K562 (cell line): ENCODE measurements around the gene APBA2. TPM values are rescaled to one million over a fixed set of nuclear protein-coding genes. Genes with fewer than 3 reads are reported as not detected.

Source experiments
- ATAC-seq: fragments of 200-7000 bp; cut with Tn5 transposase; 3 replicates; pipeline ENCODE4 v1.9.1; 2020; ENCODE audit warnings: moderate library complexity
- BruUV-seq: library from RNA; stranded (reverse); fragments of 400-500 nt; replicated peaks from 2 replicates; lab custom pipeline; 2021; lab: Mats Ljungman, UMichigan
- CTCF ChIA-PET: fragments of 300-600 bp; formaldehyde crosslinking; extraction: SDS; loops from one replicate; lab custom pipeline; 2021; ENCODE audit warnings: low intra/inter-chr PET ratio; lab: Yijun Ruan, JAX
- POLR2A ChIA-PET: fragments of 300-600, 350-650 bp; sonication (Branson Sonifier 250); formaldehyde crosslinking; extraction: SDS; loops from one replicate; lab custom pipeline; 2021; ENCODE audit warnings: antibody characterized with exemption, inconsistent platforms; lab: Yijun Ruan, JAX
- DNase-seq, 4 experiments: peaks; one replicate each; pipeline versions ENCODE4 v3.0.0 to v3.0.0-alpha.2; 2011 to 2018; ENCODE audit warnings: low spot score in 3 of 4, mixed read lengths in 3 of 4; ENCODE audit errors: extremely low read depth in 1 of 4
- FAIRE-seq: peaks from 2 replicates; lab custom pipeline; 2011; peaks lifted over from hg19 to GRCh38; lab: Jason Lieb, UNC
- H2AFZ ChIP-seq: 2 replicates; pipeline ENCODE4 v1.6.0; 2011; ENCODE audit warnings: low read depth, low read length, control low read depth, inconsistent platforms
- H3K27ac ChIP-seq: fragments of 200-600 bp; 3 replicates; pipeline ENCODE4 v1.8.0; 2011; ENCODE audit warnings: low read depth, mild to moderate bottlenecking, control low read depth, inconsistent platforms, low read length, moderate library complexity, mixed read lengths; ENCODE audit errors: extremely low read depth
- H3K27me3 ChIP-seq, 2 experiments: fragments of 300-600 bp in 1 of 2; 2 replicates in 1 of 2; 3 replicates in 1 of 2; pipeline versions ENCODE4 v1.6.0 to v1.8.0; 2011; ENCODE audit warnings: inconsistent platforms in 2 of 2, low read length in 2 of 2, mild to moderate bottlenecking in 1 of 2, mixed read lengths in 1 of 2, moderate library complexity in 1 of 2; ENCODE audit not compliant: control insufficient read depth in 2 of 2, insufficient read depth in 2 of 2
- H3K36me3 ChIP-seq: fragments of 300-600 bp; 3 replicates; pipeline ENCODE4 v1.8.0; 2011; ENCODE audit warnings: mild to moderate bottlenecking, low read length, inconsistent platforms; ENCODE audit not compliant: control insufficient read depth, insufficient read depth
- H3K4me1 ChIP-seq, 2 experiments: fragments of 200-600 bp in 1 of 2; replicated peaks in 1 of 2; 2 replicates in 1 of 2; 3 replicates in 1 of 2; pipeline versions ENCODE4 v1.5.1 to v1.8.0; 2011; ENCODE audit warnings: inconsistent platforms in 2 of 2, low read length in 2 of 2, mild to moderate bottlenecking in 1 of 2, mixed read lengths in 1 of 2, moderate library complexity in 1 of 2; ENCODE audit not compliant: control insufficient read depth in 2 of 2, insufficient read depth in 2 of 2
- H3K4me2 ChIP-seq: 2 replicates; pipeline ENCODE4 v1.6.1; 2011; ENCODE audit warnings: low read length, control low read depth, inconsistent platforms, mixed read lengths; ENCODE audit not compliant: insufficient read depth
- H3K4me3 ChIP-seq: fragments of 200-600 bp; sonication (generic), shearing (Covaris generic); 2 replicates; pipeline ENCODE4 v1.5.1; 2016; ENCODE audit warnings: control low read depth, inconsistent platforms
- H3K79me2 ChIP-seq: fragments of 200-600 bp; 3 replicates; pipeline ENCODE4 v1.8.0; 2011; ENCODE audit warnings: low read length, inconsistent platforms; ENCODE audit not compliant: control insufficient read depth, insufficient read depth
- H3K9ac ChIP-seq, 2 experiments: 2 replicates each; pipeline versions ENCODE4 v1.6.0 to v1.6.1; 2011; ENCODE audit warnings: low read depth in 2 of 2, low read length in 2 of 2, control low read depth in 1 of 2, inconsistent platforms in 1 of 2, mild to moderate bottlenecking in 1 of 2, mixed read lengths in 1 of 2; ENCODE audit not compliant: insufficient read depth in 1 of 2
- H3K9me1 ChIP-seq: one replicate; pipeline ENCODE4 v1.6.0; 2011; ENCODE audit warnings: inconsistent platforms, mild to moderate bottlenecking, low read length, moderate library complexity; ENCODE audit not compliant: control insufficient read depth, insufficient read depth
- H3K9me3 ChIP-seq: replicated peaks from 2 replicates; pipeline ENCODE4 v1.5.1; 2011; ENCODE audit warnings: low read depth, low read length, inconsistent platforms; ENCODE audit not compliant: control insufficient read depth, insufficient read depth
- H4K20me1 ChIP-seq: replicated peaks from 2 replicates; pipeline ENCODE4 v1.6.1; 2011; ENCODE audit warnings: low read length, inconsistent platforms, mixed read lengths; ENCODE audit not compliant: control insufficient read depth, insufficient read depth
- ARID1B ChIP-seq: fragments of 450-650 bp; IDR thresholded peaks from 2 replicates; pipeline ENCODE4 v1.6.1; 2016; ENCODE audit warnings: antibody characterized with exemption, mild to moderate bottlenecking, inconsistent platforms
- ATF3 ChIP-seq, 2 experiments: fragments of 450-650 bp in 1 of 2; sonication (generic) in 1 of 2; formaldehyde crosslinking in 1 of 2; IDR thresholded peaks in 1 of 2; conservative IDR thresholded peaks in 1 of 2; 2 replicates each; pipeline versions ENCODE4 v1.6.1 to v1.8.1; 2016 to 2023; ENCODE audit warnings: mild to moderate bottlenecking in 2 of 2, moderate library complexity in 2 of 2, inconsistent platforms in 1 of 2, missing genetic modification reagents in 1 of 2
- DIDO1 ChIP-seq: fragments of 450-650 bp; IDR thresholded peaks from 2 replicates; pipeline ENCODE4 v1.6.1; 2016; ENCODE audit warnings: low read depth, missing biosample characterization, missing genetic modification characterization
- DPF2 ChIP-seq: fragments of 450-650 bp; IDR thresholded peaks from 2 replicates; pipeline ENCODE4 v1.6.1; 2016
- FOSL1 ChIP-seq: fragments of 200-800 bp; sonication (Bioruptor generic); conservative IDR thresholded peaks from 2 replicates; pipeline ENCODE4 v1.6.1; 2016; ENCODE audit warnings: missing genetic modification characterization, missing compliant biosample characterization
- FOXA3 ChIP-seq, 2 experiments: fragments of 450-650 bp in 1 of 2; sonication (generic) in 1 of 2; formaldehyde crosslinking; IDR thresholded peaks in 1 of 2; conservative IDR thresholded peaks in 1 of 2; 2 replicates each; pipeline versions ENCODE4 v1.4.0 to v1.8.0; 2020 to 2022; ENCODE audit warnings: mild to moderate bottlenecking in 2 of 2, missing genetic modification reagents in 1 of 2
- HMG20A ChIP-seq: fragments of 450-650 bp; formaldehyde crosslinking; conservative IDR thresholded peaks from 2 replicates; pipeline ENCODE4 v1.4.0; 2020; ENCODE audit warnings: mild to moderate bottlenecking, mixed read lengths
- JUN ChIP-seq, 2 experiments: sonication (generic) in 1 of 2; formaldehyde crosslinking in 1 of 2; IDR thresholded peaks; 2 replicates each; pipeline versions ENCODE4 v1.6.1 to v1.8.0; 2012 to 2022; ENCODE audit warnings: borderline replicate concordance in 2 of 2, mild to moderate bottlenecking in 2 of 2, improper control_type of control experiment in 1 of 2, low read depth in 1 of 2, low read length in 1 of 2, missing genetic modification reagents in 1 of 2
- MEF2A ChIP-seq: IDR thresholded peaks from 2 replicates; pipeline ENCODE4 v1.6.1; 2011; ENCODE audit warnings: low read depth, mild to moderate bottlenecking, low read length, moderate library complexity; ENCODE audit not compliant: control insufficient read depth
- MEF2D ChIP-seq: conservative IDR thresholded peaks from 2 replicates; pipeline ENCODE4 v1.6.1; 2016; ENCODE audit warnings: low read depth, missing genetic modification characterization, missing compliant biosample characterization
- SMARCA4 ChIP-seq: fragments of 450-650 bp; IDR thresholded peaks from 2 replicates; pipeline ENCODE4 v1.6.1; 2016
- SMARCE1 ChIP-seq: fragments of 450-650 bp; IDR thresholded peaks from 2 replicates; pipeline ENCODE4 v1.7.1; 2016; ENCODE audit warnings: mild to moderate bottlenecking
- ZFX ChIP-seq: sonication (generic); formaldehyde crosslinking; IDR thresholded peaks from 2 replicates; pipeline ENCODE4 v1.8.0; 2022; ENCODE audit warnings: mild to moderate bottlenecking, missing genetic modification reagents, moderate library complexity
- ZNF57 ChIP-seq: fragments of 450-650 bp; formaldehyde crosslinking; IDR thresholded peaks from 2 replicates; pipeline ENCODE4 v1.4.0; 2020; ENCODE audit warnings: mild to moderate bottlenecking, moderate library complexity
- ZNF764 ChIP-seq: fragments of 250-450 bp; sonication (Bioruptor Pico); IDR thresholded peaks from 2 replicates; pipeline ENCODE4 v1.4.0; 2020; ENCODE audit warnings: low read depth, mild to moderate bottlenecking, moderate library complexity
- WGBS: fragments of 100-300 bp; shearing (Covaris generic); methylation state at CpG from one replicate; pipeline ENCODE4 v1.1.6; 2016; ENCODE audit warnings: low coverage, mixed read lengths; ENCODE audit not compliant: insufficient coverage; ENCODE audit errors: missing lambda C conversion rate; 5-methylcytosine and 5-hydroxymethylcytosine counted together
- in situ Hi-C: fragments of 300-500 bp; cut with MboI; formaldehyde crosslinking; loops from 4 replicates; pipeline ENCODE4 v1.15.0; 2018; ENCODE audit warnings: inconsistent platforms, mixed read lengths
- intact Hi-C: fragments of 100-400 bp; cut with micrococcal nuclease; formaldehyde crosslinking; loops from 2 replicates; pipeline ENCODE4 v1.14.2; 2022
- polyA plus RNA-seq, 8 experiments: library from polyadenylated mRNA; depleted of rRNA in 4 of 8; stranded (reverse) in 5 of 8; unstranded in 3 of 8; fragments of >200 nt; fragmentation: Nextera tagmentation in 2 of 8; fragmentation: Illumina TruSeq in 1 of 8; extraction: Ambion mirVana in 2 of 8; extraction: Trizol in 1 of 8; gene quantifications; 2 replicates each; pipeline versions ENCODE4 v1.2.1 to v1.2.3, GENCODE V29; 2011 to 2014; ENCODE audit warnings: inconsistent platforms in 1 of 8, missing spikeins in 1 of 8
- total RNA-seq, 7 experiments: library from RNA; depleted of rRNA in 6 of 7; stranded (reverse); fragments of >200 nt in 6 of 7; fragmentation: Illumina TruSeq in 2 of 7; extraction: Trizol in 2 of 7; gene quantifications; 2 replicates each; pipeline versions ENCODE4 v1.2.1 to v1.2.3, GENCODE V29; 2011 to 2021; ENCODE audit warnings: low replicate concordance in 1 of 7

APBA2 gene
- total and polyA plus RNA-seq, 9 of the 15 experiments (the other 6 are each of a cell fraction or from before 2014, with no cell fraction given), result 0.24 to 40.9 (median 25.2) TPM

DNA sequence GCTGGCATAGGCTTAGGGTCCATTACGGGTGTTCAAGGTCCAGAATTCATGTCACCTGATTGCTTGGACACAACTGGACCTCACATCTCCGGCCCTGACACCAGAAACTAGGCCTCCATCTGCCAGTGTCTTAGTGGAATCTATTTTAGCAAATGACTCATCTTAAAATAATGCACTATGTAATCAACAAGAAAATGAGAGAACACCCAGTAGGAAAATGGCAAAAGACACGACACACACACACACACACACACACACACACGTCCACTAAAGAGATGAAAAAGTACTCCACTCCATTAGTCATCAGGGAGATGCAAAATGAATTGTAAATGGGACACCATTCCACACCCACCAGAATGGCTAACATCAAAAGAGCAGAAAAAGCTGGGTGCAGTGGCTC is 11.2 kb downstream of the APBA2 start:
- peak; percentile 84 for FAIRE-seq
- Histone ChIP-seq H3K27ac (no peak overlapping the region), H3K9me1 (peaks cover 3% of the 10 kb centered on the region), H3K36me3 (no peaks in the 10 kb centered on the region; the same call in 2 of the 3 replicates), H3K4me2 (no peak overlapping the region), H3K9me3 (no peaks in the 10 kb centered on the region), H2AFZ (no peak overlapping the region), H3K4me3 (no peak overlapping the region), H3K27me3 (no peaks in the 10 kb centered on the region), H3K9ac (no peak overlapping the region; a peak in 1 of 4 replicates), H3K79me2 (peaks cover 88% of the 10 kb centered on the region), H3K4me1 (peaks cover 17 to 36% of the 10 kb centered on the region in 2 experiments; a peak in 4 of 5 replicates), H4K20me1 (no peaks in the 10 kb centered on the region; the same call in 1 of the 2 replicates)
- no peak for ATAC-seq
- DNase-seq, result no peak
- ChIA-PET POLR2A (interaction anchor here (0.8 to 2.8 kb wide), 2 partner anchors 9 to 35 kb away, joined by 3 to 14 read pairs; no protein-coding TSS in a partner anchor), CTCF (no interaction called here)
- TF ChIP-seq SMARCA4 (peak; percentile 39; the same call in 1 of the 2 replicates), ARID1B (peak; percentile 46), JUN (IDR thresholded peaks at IDR 0.05; ENCODE audit: borderline replicate concordance, low read depth, low read length) (peak; percentile 20; the same call in 1 of the 2 replicates), JUN (CRISPR knock-in tag; IDR thresholded peaks at IDR 0.05; ENCODE audit: borderline replicate concordance) (no peak), ATF3 (IDR thresholded peaks at IDR 0.05) (peak; percentile 85), ATF3 (CRISPR knock-in tag; conservative IDR thresholded peaks at IDR 0.05) (no peak), HMG20A (CRISPR knock-in tag) (no peak), ZNF764 (CRISPR knock-in tag) (no peak), SMARCE1 (peak; percentile 70), MEF2D (tag) (0 out of 2 replicates have a peak, but pooled peaks have one; percentile 35), ZFX (CRISPR knock-in tag) (peak; percentile 30; the same call in 1 of the 2 replicates), FOXA3 (CRISPR knock-in tag; conservative IDR thresholded peaks at IDR 0.05 in 1 of 2, IDR thresholded peaks at IDR 0.05 in 1 of 2) (peak in 1 of 2 experiments; percentile 60; a peak in 1 of 4 replicates), ZNF57 (CRISPR knock-in tag) (no peak), DIDO1 (tag) (no peak), FOSL1 (tag) (peak; percentile 54), DPF2 (peak; percentile 56; the same call in 1 of the 2 replicates), MEF2A (peak; percentile 71; the same call in 1 of the 2 replicates)
- BruUV-seq, result no TSS peak
- intact Hi-C loops (no loop called here), in situ Hi-C loops (no loop called here)
- WGBS, result 77% methylated on average over 4 of the region's 4 CpGs
